A673 (cell line): Measurements from ENCODE around the gene CLEC16A. TPM values are rescaled to one million over a fixed set of nuclear protein-coding genes. Genes with fewer than 3 reads are reported as not detected.

Experiments
- BruUV-seq: library from RNA; stranded (reverse); fragments of 400-500 nt; replicated peaks from 2 replicates; lab custom pipeline; 2021; lab: Mats Ljungman, UMichigan
- CTCF ChIA-PET: fragments of 300-600 bp; sonication (Branson Sonifier 250); formaldehyde crosslinking; loops from one replicate; lab custom pipeline; 2022; ENCODE audit warnings: antibody characterized with exemption; lab: Charles Lee
- POLR2A ChIA-PET: fragments of 300-600 bp; sonication (Branson Sonifier 250); formaldehyde crosslinking; loops from one replicate; lab custom pipeline; 2022; ENCODE audit warnings: antibody characterized with exemption; ENCODE audit not compliant: low non-redundant PET; lab: Charles Lee
- DNase-seq: peaks from one replicate; pipeline ENCODE4 v3.0.0-alpha.2; 2015; ENCODE audit warnings: low spot score
- H3K27ac ChIP-seq: fragments of 200-600 bp; sonication (generic); 2 replicates; pipeline ENCODE4 v1.5.1; 2016; ENCODE audit warnings: mixed run types, low read depth, mild to moderate bottlenecking, mixed read lengths, antibody characterized with exemption, low read length; ENCODE audit not compliant: poor library complexity, severe bottlenecking
- H3K27me3 ChIP-seq: fragments of 200-600 bp; sonication (generic); replicated peaks from 2 replicates; pipeline ENCODE4 v1.6.1; 2017; ENCODE audit warnings: mixed run types, low read depth, mild to moderate bottlenecking, mixed read lengths, antibody characterized with exemption, low read length; ENCODE audit not compliant: insufficient read depth, poor library complexity
- H3K36me3 ChIP-seq: fragments of 200-600 bp; sonication (generic); 2 replicates; pipeline ENCODE4 v1.6.1; 2016; ENCODE audit warnings: mixed run types, mild to moderate bottlenecking, mixed read lengths, antibody characterized with exemption, low read length; ENCODE audit not compliant: insufficient read depth, poor library complexity, severe bottlenecking
- H3K4me1 ChIP-seq: fragments of 200-600 bp; sonication (generic); 2 replicates; pipeline ENCODE4 v1.6.1; 2017; ENCODE audit warnings: mixed run types, mild to moderate bottlenecking, mixed read lengths, antibody characterized with exemption, low read length; ENCODE audit not compliant: insufficient read depth, poor library complexity, severe bottlenecking
- H3K4me3 ChIP-seq: fragments of 200-600 bp; sonication (generic); 2 replicates; pipeline ENCODE4 v1.5.1; 2016; ENCODE audit warnings: low read depth, mixed run types, mild to moderate bottlenecking, mixed read lengths, low read length; ENCODE audit not compliant: poor library complexity, severe bottlenecking
- H3K9me3 ChIP-seq: fragments of 200-600 bp; sonication (generic); 2 replicates; pipeline ENCODE4 v1.6.1; 2016; ENCODE audit warnings: mixed run types, low read depth, mild to moderate bottlenecking, mixed read lengths, antibody characterized with exemption, low read length; ENCODE audit not compliant: poor library complexity, severe bottlenecking
- CTCF ChIP-seq: fragments of 300-800, 200-600 bp; sonication (generic); conservative IDR thresholded peaks from 2 replicates; pipeline ENCODE4 v1.5.1; 2017; ENCODE audit warnings: low read depth, mild to moderate bottlenecking, antibody characterized with exemption, low read length, moderate library complexity, mixed read lengths
- EZH2 ChIP-seq: fragments of 200-600 bp; sonication (generic); IDR thresholded peaks from 2 replicates; pipeline ENCODE4 v1.6.1; 2017; ENCODE audit warnings: borderline replicate concordance, low read depth, mild to moderate bottlenecking, mixed read lengths, antibody characterized with exemption, low read length; ENCODE audit not compliant: poor library complexity, severe bottlenecking
- intact Hi-C: fragments of 100-400 bp; cut with micrococcal nuclease; formaldehyde crosslinking; loops from one replicate; pipeline ENCODE4 v1.10.0; 2022; ENCODE audit not compliant: unreplicated experiment
- total RNA-seq: library from RNA; stranded (reverse); gene quantifications from 2 replicates; pipeline ENCODE4 v1.2.3, GENCODE V29; 2021

Gene CLEC16A
- total RNA-seq, 1 experiment from 2014 or later: 23.4 TPM

- intact Hi-C loops: no loop called here
- H3K4me3 ChIP-seq: no peak overlapping the region
- no peaks in the 10 kb centered on the region for H3K9me3 ChIP-seq
- CTCF ChIA-PET: no interaction called here
- POLR2A ChIA-PET: no interaction called here
- no peaks in the 10 kb centered on the region for H3K4me1 ChIP-seq
- DNase-seq: no peak
- H3K36me3 ChIP-seq: peaks cover 10% of the 10 kb centered on the region
- no peak for TF ChIP-seq EZH2
- no peak for TF ChIP-seq CTCF
- no TSS peak for BruUV-seq
- H3K27ac ChIP-seq: no peak overlapping the region
- H3K27me3 ChIP-seq: no peaks in the 10 kb centered on the region
Measured at GRCh38 chr16:10972819-10973464, 28.6 kb downstream of the CLEC16A start.

DNA sequence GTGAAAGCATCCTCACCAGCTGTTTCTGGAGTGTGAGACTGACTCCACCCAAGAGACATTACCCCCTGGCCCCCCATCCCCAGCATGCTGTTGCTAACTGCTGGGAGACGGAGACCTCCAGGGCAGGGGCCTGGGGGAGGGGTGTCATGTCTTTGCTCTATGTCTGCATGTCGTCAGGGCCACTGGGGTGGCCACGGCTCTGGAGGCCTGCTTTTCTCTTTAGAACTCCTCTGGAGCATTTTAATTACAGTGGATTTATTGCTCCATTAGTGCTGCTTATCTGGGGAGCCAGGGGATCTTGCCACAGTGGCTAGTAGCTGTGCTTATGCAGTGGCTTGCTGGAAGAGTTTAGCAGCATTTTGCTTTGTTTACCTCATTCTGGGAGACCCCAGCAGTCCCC is 32.3 kb downstream of the CLEC16A start:
- intact Hi-C loops: no loop called here
- H3K36me3 ChIP-seq: peaks cover 5% of the 10 kb centered on the region
- H3K9me3 ChIP-seq: no peaks in the 10 kb centered on the region
- TF ChIP-seq EZH2 (no peak), CTCF (no peak)
- CTCF ChIA-PET: no interaction called here
- POLR2A ChIA-PET: no interaction called here
- no peak for DNase-seq
- H3K4me3 ChIP-seq: no peak overlapping the region
- H3K27me3 ChIP-seq: no peaks in the 10 kb centered on the region
- BruUV-seq: no TSS peak
- H3K27ac ChIP-seq: no peak overlapping the region
- H3K4me1 ChIP-seq: no peaks in the 10 kb centered on the region

DNA sequence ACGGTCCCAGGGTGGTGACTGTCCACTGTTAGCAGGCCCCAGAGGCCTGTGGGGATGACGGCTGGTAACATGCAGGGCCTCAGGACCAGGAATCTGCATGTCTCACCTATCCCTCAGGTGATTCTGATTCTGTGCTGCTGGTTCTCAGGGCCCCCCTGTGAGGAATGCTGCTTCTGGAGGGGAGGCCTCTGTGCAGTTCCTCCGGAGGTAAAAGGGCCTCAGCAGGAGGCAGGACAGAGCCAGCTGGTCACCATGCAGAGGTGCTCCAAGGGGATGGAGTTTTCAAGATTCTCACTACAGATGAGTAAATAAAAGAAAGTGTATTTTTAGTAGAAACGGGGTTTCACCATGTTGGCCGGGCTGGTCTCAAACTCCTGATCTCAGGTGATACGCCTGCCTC is 33.8 kb downstream of the CLEC16A start:
- peaks cover under 1% of the 10 kb centered on the region for H3K36me3 ChIP-seq
- no peaks in the 10 kb centered on the region for H3K4me1 ChIP-seq
- no peaks in the 10 kb centered on the region for H3K27me3 ChIP-seq
- TF ChIP-seq EZH2 (no peak), CTCF (no peak)
- intact Hi-C loops: no loop called here
- no peak for DNase-seq
- H3K9me3 ChIP-seq: no peaks in the 10 kb centered on the region
- H3K27ac ChIP-seq: no peak overlapping the region
- BruUV-seq: no TSS peak
- ChIA-PET POLR2A (no interaction called here), CTCF (no interaction called here)
- H3K4me3 ChIP-seq: no peak overlapping the region
